ENCODE data around the gene CCDC93.

The CCDC93 gene

GRCh38 chr2:117917223-117917917, 96.5 kb downstream of the CCDC93 start:
- no peak for DNase-seq

- no peak for DNase-seq
These were observed 110.9 kb downstream of the CCDC93 start for GRCh38 chr2:117902933-117903332.

GRCh38 chr2:117888897-117889296, 125.0 kb downstream of the CCDC93 start:
- no peak for DNase-seq

GRCh38 chr2:117885308-117885707, 128.6 kb downstream of the CCDC93 start:
- DNase-seq: no peak

GRCh38 chr2:117879003-117879402, 134.9 kb downstream of the CCDC93 start:
- DNase-seq: no peak

GRCh38 chr2:117875786-117876185, 138.1 kb downstream of the CCDC93 start:
- DNase-seq: no peak

Measured in suppressor macrophage (primary cell).